Left ventricle myocardium inferior (tissue), 1 donor: ENCODE data around the gene BMAL1. TPM values are rescaled to one million over a fixed set of nuclear protein-coding genes. Genes with fewer than 3 reads are reported as not detected.

Experiments
- DNase-seq: peaks from one replicate; pipeline ENCODE4 v3.0.0-alpha.2; 2020
- H3K27ac ChIP-seq: fragments of 200-600 bp; replicated peaks from 2 replicates; pipeline ENCODE4 v1.8.0; 2021
- H3K27me3 ChIP-seq: fragments of 200-600 bp; 2 replicates; pipeline ENCODE4 v1.8.0; 2021; ENCODE audit warnings: low read depth
- H3K36me3 ChIP-seq: fragments of 200-600 bp; 2 replicates; pipeline ENCODE4 v1.8.0; 2021
- H3K4me1 ChIP-seq: fragments of 200-600 bp; 2 replicates; pipeline ENCODE4 v1.8.0; 2021
- H3K4me3 ChIP-seq: fragments of 200-600 bp; 2 replicates; pipeline ENCODE4 v1.8.0; 2021; ENCODE audit warnings: mild to moderate bottlenecking, moderate library complexity
- H3K9me3 ChIP-seq: fragments of 200-600 bp; replicated peaks from 2 replicates; pipeline ENCODE4 v1.8.0; 2021
- CTCF ChIP-seq: fragments of 200-600 bp; IDR thresholded peaks from 2 replicates; pipeline ENCODE4 v1.8.0; 2021; ENCODE audit warnings: antibody characterized with exemption, mild to moderate bottlenecking, borderline replicate concordance
- intact Hi-C: fragments of 100-400 bp; cut with micrococcal nuclease; formaldehyde crosslinking; loops from one replicate; pipeline ENCODE4 v1.11.0; 2022
- total RNA-seq: library from RNA; stranded (reverse); fragmentation: NEBNext Ultra II Directional; extraction: Animal tissue kit (Norgen Biotek cat#: 25700); gene quantifications from one replicate; pipeline ENCODE4 v1.2.1, GENCODE V29; 2021
- donor health status: DM: no; HTN: yes; CAD: no; lungs with severe emphysema.

The BMAL1 gene
- total RNA-seq, 1 donor from 2014 or later = 7.1 TPM

- H3K36me3 ChIP-seq = peaks cover 97% of the 10 kb centered on the region
- H3K27ac ChIP-seq = no peak overlapping the region
- DNase-seq = no peak
- H3K4me1 ChIP-seq = peaks cover 5% of the 10 kb centered on the region
- intact Hi-C loops = no loop called here
- no peak for TF ChIP-seq CTCF
- no peaks in the 10 kb centered on the region for H3K9me3 ChIP-seq
- H3K4me3 ChIP-seq = no peak overlapping the region
- H3K27me3 ChIP-seq = no peaks in the 10 kb centered on the region
Measured at GRCh38 chr11:13362596-13363109, 85.1 kb downstream of the BMAL1 start.

GRCh38 chr11:13364388-13364787, 86.8 kb downstream of the BMAL1 start:
- peaks cover 98% of the 10 kb centered on the region for H3K36me3 ChIP-seq
- no peaks in the 10 kb centered on the region for H3K27me3 ChIP-seq
- no peaks in the 10 kb centered on the region for H3K9me3 ChIP-seq
- no peak for TF ChIP-seq CTCF
- intact Hi-C loops = no loop called here
- DNase-seq = no peak
- no peak overlapping the region for H3K27ac ChIP-seq
- peaks cover 4% of the 10 kb centered on the region for H3K4me1 ChIP-seq
- H3K4me3 ChIP-seq = no peak overlapping the region

GRCh38 chr11:13366266-13367026, 88.9 kb downstream of the BMAL1 start:
- Histone ChIP-seq H3K4me3 (no peak overlapping the region), H3K9me3 (no peaks in the 10 kb centered on the region), H3K4me1 (no peaks in the 10 kb centered on the region), H3K27ac (no peak overlapping the region), H3K27me3 (no peaks in the 10 kb centered on the region), H3K36me3 (peaks cover 98% of the 10 kb centered on the region)
- TF ChIP-seq CTCF = no peak
- intact Hi-C loops = no loop called here
- DNase-seq = no peak

GRCh38 chr11:13367115-13367514, 89.5 kb downstream of the BMAL1 start:
- H3K27ac ChIP-seq = no peak overlapping the region
- H3K4me1 ChIP-seq = no peaks in the 10 kb centered on the region
- no peak for DNase-seq
- H3K36me3 ChIP-seq = peaks cover 98% of the 10 kb centered on the region
- no peak for TF ChIP-seq CTCF
- no peaks in the 10 kb centered on the region for H3K9me3 ChIP-seq
- H3K4me3 ChIP-seq = no peak overlapping the region
- intact Hi-C loops = no loop called here
- H3K27me3 ChIP-seq = no peaks in the 10 kb centered on the region

- no peak for DNase-seq
- no peak overlapping the region for H3K4me3 ChIP-seq
- H3K27me3 ChIP-seq = no peaks in the 10 kb centered on the region
- no peak for TF ChIP-seq CTCF
- intact Hi-C loops = no loop called here
- H3K36me3 ChIP-seq = peaks cover 98% of the 10 kb centered on the region
- no peaks in the 10 kb centered on the region for H3K9me3 ChIP-seq
- no peak overlapping the region for H3K27ac ChIP-seq
- no peaks in the 10 kb centered on the region for H3K4me1 ChIP-seq
Measured at GRCh38 chr11:13368041-13368446, 90.5 kb downstream of the BMAL1 start.
